HepG2 (cell line): ENCODE results near the gene GOLGA6D. TPM values are rescaled to one million over a fixed set of nuclear protein-coding genes. Genes with fewer than 3 reads are reported as not detected.

ENCODE experiments used
- HNF4A ChIP-seq: sonication (generic); formaldehyde crosslinking; IDR thresholded peaks from 2 replicates; pipeline ENCODE4 v1.4.0; 2020; ENCODE audit warnings: missing genetic modification reagents
- HNRNPK ChIP-seq: fragments of 200-400 bp; formaldehyde crosslinking; IDR thresholded peaks from 2 replicates; pipeline ENCODE4 v1.6.1; 2018; ENCODE audit warnings: low read length, low read depth, moderate library complexity, mild to moderate bottlenecking; ENCODE audit not compliant: poor library complexity, severe bottlenecking
- MTF2 ChIP-seq: sonication (generic); formaldehyde crosslinking; IDR thresholded peaks from 2 replicates; pipeline ENCODE4 v1.5.0; 2020; ENCODE audit warnings: missing genetic modification reagents, borderline replicate concordance
- SMC3 ChIP-seq: IDR thresholded peaks from 2 replicates; pipeline ENCODE4 v1.6.1; 2011; ENCODE audit warnings: low read length, improper control_type of control experiment
- ZFP41 ChIP-seq: sonication (generic); formaldehyde crosslinking; IDR thresholded peaks from 2 replicates; pipeline ENCODE4 v1.4.0; 2020; ENCODE audit warnings: mild to moderate bottlenecking, missing genetic modification reagents, borderline replicate concordance
- ZFY ChIP-seq: sonication (generic); formaldehyde crosslinking; IDR thresholded peaks from 2 replicates; pipeline ENCODE4 v1.4.0; 2020; ENCODE audit warnings: missing genetic modification reagents
- polyA plus RNA-seq, 8 experiments: library from polyadenylated mRNA; depleted of rRNA in 3 of 8; stranded (reverse) in 7 of 8; unstranded in 1 of 8; fragments of >200 nt; fragmentation: Illumina TruSeq in 4 of 8; extraction: Trizol in 4 of 8; gene quantifications; 2 replicates each; pipeline versions ENCODE4 v1.2.1 to v1.2.3, GENCODE V29; 2011 to 2016; ENCODE audit warnings: low read depth in 4 of 8, missing spikeins in 1 of 8, mixed read lengths in 1 of 8; ENCODE audit not compliant: insufficient read depth in 1 of 8
- total RNA-seq, 5 experiments: library from RNA; depleted of rRNA; stranded (reverse); fragments of >200 nt; fragmentation: Illumina TruSeq; extraction: Trizol; gene quantifications; 2 replicates each; pipeline ENCODE4 v1.2.3, GENCODE V29; 2016; ENCODE audit warnings: low read depth in 1 of 5
- TF ChIP-seq, protein P1 (sequence below), 2 experiments: sonication (generic) in 1 of 2; formaldehyde crosslinking in 1 of 2; IDR thresholded peaks; 2 replicates each; pipeline versions ENCODE4 v1.4.0 to v1.6.1; 2018 to 2020; ENCODE audit warnings: missing genetic modification reagents in 2 of 2, borderline replicate concordance in 1 of 2, low read depth in 1 of 2, mild to moderate bottlenecking in 1 of 2, missing biosample characterization in 1 of 2
- TF ChIP-seq, protein P2 (sequence below): sonication (generic); formaldehyde crosslinking; IDR thresholded peaks from 2 replicates; pipeline ENCODE4 v1.5.1; 2020; ENCODE audit warnings: missing genetic modification reagents, mild to moderate bottlenecking, borderline replicate concordance

The GOLGA6D gene
- total and polyA plus RNA-seq, 2 of the 13 experiments (the other 11 are each of a cell fraction or from before 2014, with no cell fraction given) = 0.04 TPM; not detected in 1

DNA sequence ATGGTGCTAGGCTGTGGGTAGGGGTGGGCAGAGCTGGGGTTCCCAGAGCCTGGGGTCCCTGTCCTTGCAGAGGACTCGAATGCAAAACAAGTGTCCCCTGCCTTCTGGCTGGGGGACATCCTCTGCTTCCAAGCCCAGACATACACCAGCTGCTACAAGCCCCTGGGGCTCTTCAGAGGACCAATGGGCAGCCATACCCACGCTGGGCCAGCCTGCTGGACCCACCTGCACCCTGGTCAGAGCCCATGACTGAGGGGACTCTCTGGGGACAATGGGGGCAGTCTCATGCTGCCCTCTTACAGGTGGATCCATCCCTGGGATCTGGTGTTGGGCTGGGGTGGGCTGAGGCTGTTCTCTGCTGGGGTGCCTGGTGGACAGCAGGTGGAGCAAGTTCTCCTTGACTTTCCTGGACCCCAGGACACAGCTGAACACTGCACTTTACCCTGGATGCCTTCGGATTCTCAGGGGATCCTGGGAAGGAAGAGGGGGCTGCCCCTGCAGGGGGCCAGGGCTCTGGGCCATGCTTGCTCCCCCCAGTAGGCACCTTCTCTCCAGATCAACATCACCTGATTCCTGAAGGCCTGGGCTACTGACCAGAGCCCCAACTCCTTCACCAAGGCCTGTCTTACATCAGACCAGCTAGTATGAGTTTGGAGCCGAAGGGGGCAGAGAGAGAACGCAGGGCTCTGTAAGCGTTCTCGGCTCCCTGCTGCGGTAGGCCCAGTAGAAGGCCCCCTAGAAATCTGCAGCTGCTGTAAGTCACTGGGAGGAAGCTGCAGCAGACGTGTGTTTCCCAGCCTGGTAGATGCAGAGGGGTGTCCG is 46.1 kb downstream of the GOLGA6D start (continued):
- TF ChIP-seq ZFP41 (CRISPR knock-in tag) (no peak), HNRNPK (no peak), ZFY (peak; percentile 47), SMC3 (peak; percentile 13; the same call in 1 of the 2 replicates), HNF4A (CRISPR knock-in tag) (peak; percentile 18; the same call in 1 of the 2 replicates), MTF2 (CRISPR knock-in tag) (no peak)
- TF ChIP-seq, protein P1, sequence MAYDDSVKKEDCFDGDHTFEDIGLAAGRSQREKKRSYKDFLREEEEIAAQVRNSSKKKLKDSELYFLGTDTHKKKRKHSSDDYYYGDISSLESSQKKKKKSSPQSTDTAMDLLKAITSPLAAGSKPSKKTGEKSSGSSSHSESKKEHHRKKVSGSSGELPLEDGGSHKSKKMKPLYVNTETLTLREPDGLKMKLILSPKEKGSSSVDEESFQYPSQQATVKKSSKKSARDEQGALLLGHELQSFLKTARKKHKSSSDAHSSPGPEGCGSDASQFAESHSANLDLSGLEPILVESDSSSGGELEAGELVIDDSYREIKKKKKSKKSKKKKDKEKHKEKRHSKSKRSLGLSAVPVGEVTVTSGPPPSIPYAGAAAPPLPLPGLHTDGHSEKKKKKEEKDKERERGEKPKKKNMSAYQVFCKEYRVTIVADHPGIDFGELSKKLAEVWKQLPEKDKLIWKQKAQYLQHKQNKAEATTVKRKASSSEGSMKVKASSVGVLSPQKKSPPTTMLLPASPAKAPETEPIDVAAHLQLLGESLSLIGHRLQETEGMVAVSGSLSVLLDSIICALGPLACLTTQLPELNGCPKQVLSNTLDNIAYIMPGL (CRISPR knock-in tag; IDR thresholded peaks at IDR 0.05; ENCODE audit: borderline replicate concordance in 1 of 2, low read depth in 1 of 2) = 0 out of 4 replicates have a peak, but pooled peaks of 1 of the 2 experiments have one; percentile 19
- TF ChIP-seq, protein P2, sequence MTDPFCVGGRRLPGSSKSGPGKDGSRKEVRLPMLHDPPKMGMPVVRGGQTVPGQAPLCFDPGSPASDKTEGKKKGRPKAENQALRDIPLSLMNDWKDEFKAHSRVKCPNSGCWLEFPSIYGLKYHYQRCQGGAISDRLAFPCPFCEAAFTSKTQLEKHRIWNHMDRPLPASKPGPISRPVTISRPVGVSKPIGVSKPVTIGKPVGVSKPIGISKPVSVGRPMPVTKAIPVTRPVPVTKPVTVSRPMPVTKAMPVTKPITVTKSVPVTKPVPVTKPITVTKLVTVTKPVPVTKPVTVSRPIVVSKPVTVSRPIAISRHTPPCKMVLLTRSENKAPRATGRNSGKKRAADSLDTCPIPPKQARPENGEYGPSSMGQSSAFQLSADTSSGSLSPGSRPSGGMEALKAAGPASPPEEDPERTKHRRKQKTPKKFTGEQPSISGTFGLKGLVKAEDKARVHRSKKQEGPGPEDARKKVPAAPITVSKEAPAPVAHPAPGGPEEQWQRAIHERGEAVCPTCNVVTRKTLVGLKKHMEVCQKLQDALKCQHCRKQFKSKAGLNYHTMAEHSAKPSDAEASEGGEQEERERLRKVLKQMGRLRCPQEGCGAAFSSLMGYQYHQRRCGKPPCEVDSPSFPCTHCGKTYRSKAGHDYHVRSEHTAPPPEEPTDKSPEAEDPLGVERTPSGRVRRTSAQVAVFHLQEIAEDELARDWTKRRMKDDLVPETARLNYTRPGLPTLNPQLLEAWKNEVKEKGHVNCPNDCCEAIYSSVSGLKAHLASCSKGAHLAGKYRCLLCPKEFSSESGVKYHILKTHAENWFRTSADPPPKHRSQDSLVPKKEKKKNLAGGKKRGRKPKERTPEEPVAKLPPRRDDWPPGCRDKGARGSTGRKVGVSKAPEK = no peak
